SK-N-SH treated with all-trans-retinoic acid at 6 μM for 48 hours (cell line): ENCODE measurements around the gene HHIPL1.

Experiments used
- ESRRG ChIP-seq: fragments of 250-450 bp; sonication (Bioruptor Pico); IDR thresholded peaks from 2 replicates; pipeline ENCODE4 v1.6.1; 2021; ENCODE audit warnings: mild to moderate bottlenecking
- ISL1 ChIP-seq: fragments of 250-450 bp; sonication (Bioruptor Pico); IDR thresholded peaks from 2 replicates; pipeline ENCODE4 v2.1.2; 2022; ENCODE audit warnings: mild to moderate bottlenecking, moderate library complexity
- RARB ChIP-seq: fragments of 250-450 bp; sonication (Bioruptor Pico); IDR thresholded peaks from 2 replicates; pipeline ENCODE4 v1.8.0; 2021; ENCODE audit warnings: mild to moderate bottlenecking, moderate library complexity
- SNAI2 ChIP-seq: fragments of 250-450 bp; sonication (Bioruptor Pico); IDR thresholded peaks from 2 replicates; pipeline ENCODE4 v1.5.0; 2020; ENCODE audit warnings: mild to moderate bottlenecking, moderate library complexity
- ZC3H10 ChIP-seq: fragments of 250-450 bp; sonication (Bioruptor Pico); IDR thresholded peaks from 2 replicates; pipeline ENCODE4 v1.5.1; 2021; ENCODE audit warnings: mild to moderate bottlenecking, moderate library complexity
- ZNF565 ChIP-seq: fragments of 450-650 bp; formaldehyde crosslinking; conservative IDR thresholded peaks from 2 replicates; pipeline ENCODE4 v1.5.0; 2020; ENCODE audit warnings: low read depth, mild to moderate bottlenecking, moderate library complexity
- ZNF8 ChIP-seq: fragments of 450-650 bp; formaldehyde crosslinking; IDR thresholded peaks from 2 replicates; pipeline ENCODE4 v1.5.0; 2020; ENCODE audit warnings: mild to moderate bottlenecking, moderate library complexity
- TF ChIP-seq, protein P1 (sequence below): fragments of 250-450 bp; sonication (Bioruptor Pico); IDR thresholded peaks from 2 replicates; pipeline ENCODE4 v1.5.1; 2020; ENCODE audit warnings: low read depth, mild to moderate bottlenecking, moderate library complexity
- TF ChIP-seq, protein P2 (sequence below): fragments of 250-450 bp; sonication (Bioruptor Pico); IDR thresholded peaks from 2 replicates; pipeline ENCODE4 v1.8.0; 2020; ENCODE audit warnings: mild to moderate bottlenecking, moderate library complexity, borderline replicate concordance

DNA sequence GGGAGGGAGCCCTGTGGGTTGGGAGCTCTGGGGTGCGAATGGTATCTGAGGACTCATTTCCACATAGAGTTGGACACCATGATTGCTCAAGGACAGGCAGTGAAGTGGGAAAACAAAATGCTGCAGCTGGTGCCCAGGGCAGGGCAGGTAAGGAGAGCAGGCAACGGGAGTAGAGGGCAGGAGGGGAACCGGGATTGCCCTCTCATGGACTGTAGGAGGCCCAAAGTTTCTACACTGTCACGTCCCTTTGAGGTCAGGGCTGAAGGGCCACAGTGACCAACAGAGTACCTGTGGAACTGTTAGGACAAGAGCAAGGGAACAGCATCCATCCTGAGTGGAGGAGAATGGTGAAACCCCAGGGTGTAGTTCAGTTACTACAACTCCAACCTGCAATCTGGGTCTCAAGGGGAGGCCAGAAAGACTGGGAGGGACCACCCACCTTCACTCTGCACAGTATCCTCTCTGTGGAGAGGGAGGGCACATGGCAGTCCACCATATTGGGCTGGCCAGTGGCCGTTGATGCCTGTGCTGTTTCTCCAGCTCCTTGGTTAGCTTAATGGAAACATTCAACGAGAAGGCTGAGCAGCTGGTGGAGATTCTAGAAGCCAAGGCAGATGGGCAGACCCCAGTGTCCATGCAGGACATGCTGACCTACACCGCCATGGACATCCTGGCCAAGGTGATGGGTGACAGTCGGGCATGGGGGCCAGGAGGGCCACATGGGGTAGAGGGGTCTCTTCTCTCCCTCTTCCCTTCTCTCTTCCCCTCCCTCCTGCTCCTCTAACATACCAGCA, 61.4 kb downstream of the HHIPL1 start:
- TF ChIP-seq ZNF565 (CRISPR knock-in tag) (no peak), ISL1 (CRISPR knock-in tag) (no peak), ESRRG (CRISPR knock-in tag) (no peak), ZC3H10 (CRISPR knock-in tag) (no peak), SNAI2 (no peak), ZNF8 (CRISPR knock-in tag) (no peak), RARB (CRISPR knock-in tag) (no peak)
- TF ChIP-seq, protein P1, sequence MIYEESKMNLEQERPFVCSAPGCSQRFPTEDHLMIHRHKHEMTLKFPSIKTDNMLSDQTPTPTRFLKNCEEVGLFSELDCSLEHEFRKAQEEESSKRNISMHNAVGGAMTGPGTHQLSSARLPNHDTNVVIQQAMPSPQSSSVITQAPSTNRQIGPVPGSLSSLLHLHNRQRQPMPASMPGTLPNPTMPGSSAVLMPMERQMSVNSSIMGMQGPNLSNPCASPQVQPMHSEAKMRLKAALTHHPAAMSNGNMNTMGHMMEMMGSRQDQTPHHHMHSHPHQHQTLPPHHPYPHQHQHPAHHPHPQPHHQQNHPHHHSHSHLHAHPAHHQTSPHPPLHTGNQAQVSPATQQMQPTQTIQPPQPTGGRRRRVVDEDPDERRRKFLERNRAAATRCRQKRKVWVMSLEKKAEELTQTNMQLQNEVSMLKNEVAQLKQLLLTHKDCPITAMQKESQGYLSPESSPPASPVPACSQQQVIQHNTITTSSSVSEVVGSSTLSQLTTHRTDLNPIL = no peak
- TF ChIP-seq, protein P2, sequence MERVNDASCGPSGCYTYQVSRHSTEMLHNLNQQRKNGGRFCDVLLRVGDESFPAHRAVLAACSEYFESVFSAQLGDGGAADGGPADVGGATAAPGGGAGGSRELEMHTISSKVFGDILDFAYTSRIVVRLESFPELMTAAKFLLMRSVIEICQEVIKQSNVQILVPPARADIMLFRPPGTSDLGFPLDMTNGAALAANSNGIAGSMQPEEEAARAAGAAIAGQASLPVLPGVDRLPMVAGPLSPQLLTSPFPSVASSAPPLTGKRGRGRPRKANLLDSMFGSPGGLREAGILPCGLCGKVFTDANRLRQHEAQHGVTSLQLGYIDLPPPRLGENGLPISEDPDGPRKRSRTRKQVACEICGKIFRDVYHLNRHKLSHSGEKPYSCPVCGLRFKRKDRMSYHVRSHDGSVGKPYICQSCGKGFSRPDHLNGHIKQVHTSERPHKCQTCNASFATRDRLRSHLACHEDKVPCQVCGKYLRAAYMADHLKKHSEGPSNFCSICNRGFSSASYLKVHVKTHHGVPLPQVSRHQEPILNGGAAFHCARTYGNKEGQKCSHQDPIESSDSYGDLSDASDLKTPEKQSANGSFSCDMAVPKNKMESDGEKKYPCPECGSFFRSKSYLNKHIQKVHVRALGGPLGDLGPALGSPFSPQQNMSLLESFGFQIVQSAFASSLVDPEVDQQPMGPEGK (CRISPR knock-in tag) = no peak
